HEK293 (cell line): ENCODE results near the gene PPP1R12C.

ENCODE experiments used
- BCL11B ChIP-seq: fragments of 450-650 bp; formaldehyde crosslinking; IDR thresholded peaks from 2 replicates; pipeline ENCODE4 v1.5.1; 2016; ENCODE audit warnings: low read depth, missing biosample characterization, missing genetic modification characterization
- CTCF ChIP-seq: fragments of 450-650 bp; formaldehyde crosslinking; IDR thresholded peaks from 2 replicates; pipeline ENCODE4 v1.5.1; 2016; ENCODE audit warnings: missing biosample characterization, missing genetic modification characterization
- GLIS2 ChIP-seq: fragments of 450-650 bp; formaldehyde crosslinking; IDR thresholded peaks from 2 replicates; pipeline ENCODE4 v1.5.1; 2016; ENCODE audit warnings: missing biosample characterization, missing genetic modification characterization
- KLF8 ChIP-seq: fragments of 450-650 bp; formaldehyde crosslinking; IDR thresholded peaks from 2 replicates; pipeline ENCODE4 v1.5.1; 2016; ENCODE audit warnings: missing biosample characterization, missing genetic modification characterization
- WT1 ChIP-seq: fragments of 450-650 bp; formaldehyde crosslinking; IDR thresholded peaks from 2 replicates; pipeline ENCODE4 v1.5.1; 2016; ENCODE audit warnings: missing biosample characterization, missing genetic modification characterization
- ZBTB21 ChIP-seq: fragments of 450-650 bp; formaldehyde crosslinking; IDR thresholded peaks from 2 replicates; pipeline ENCODE4 v1.5.1; 2017; ENCODE audit warnings: missing biosample characterization, missing genetic modification characterization
- ZNF626 ChIP-seq: fragments of 450-650 bp; sonication (Bioruptor Pico); formaldehyde crosslinking; IDR thresholded peaks from 2 replicates; pipeline ENCODE4 v1.5.1; 2018; ENCODE audit warnings: missing biosample characterization, missing genetic modification characterization, inconsistent platforms
- ZNF660 ChIP-seq: fragments of 450-650 bp; IDR thresholded peaks from 2 replicates; pipeline ENCODE4 v1.5.1; 2018; ENCODE audit warnings: missing biosample characterization, mild to moderate bottlenecking, missing genetic modification characterization
- ZNF837 ChIP-seq: fragments of 450-650 bp; formaldehyde crosslinking; IDR thresholded peaks from 2 replicates; pipeline ENCODE4 v1.5.1; 2016; ENCODE audit warnings: missing biosample characterization, missing genetic modification characterization
- ZSCAN18 ChIP-seq: fragments of 450-650 bp; formaldehyde crosslinking; IDR thresholded peaks from 2 replicates; pipeline ENCODE4 v1.5.1; 2016; ENCODE audit warnings: missing biosample characterization, missing genetic modification characterization
- ZXDB ChIP-seq: fragments of 450-650 bp; formaldehyde crosslinking; IDR thresholded peaks from 2 replicates; pipeline ENCODE4 v1.5.1; 2016; ENCODE audit warnings: missing biosample characterization, missing genetic modification characterization
- TF ChIP-seq, protein P1 (sequence below): fragments of 450-650 bp; formaldehyde crosslinking; optimal IDR thresholded peaks from 2 replicates; pipeline ENCODE3; 2016; ENCODE audit warnings: missing biosample characterization, mild to moderate bottlenecking, missing genetic modification characterization
- TF ChIP-seq, protein P2 (sequence below): fragments of 450-650 bp; formaldehyde crosslinking; IDR thresholded peaks from 2 replicates; pipeline ENCODE4 v1.5.1; 2016; ENCODE audit warnings: missing biosample characterization, missing genetic modification characterization
- TF ChIP-seq, protein P3 (sequence below): fragments of 450-650 bp; IDR thresholded peaks from 2 replicates; pipeline ENCODE4 v1.5.1; 2018; ENCODE audit warnings: missing biosample characterization, missing genetic modification characterization
- TF ChIP-seq, protein P4 (sequence below): fragments of 450-650 bp; formaldehyde crosslinking; IDR thresholded peaks from 2 replicates; pipeline ENCODE4 v1.5.1; 2016; ENCODE audit warnings: missing biosample characterization, missing genetic modification characterization
- TF ChIP-seq, protein P5 (sequence below): fragments of 450-650 bp; formaldehyde crosslinking; IDR thresholded peaks from 2 replicates; pipeline ENCODE4 v1.5.1; 2016; ENCODE audit warnings: missing biosample characterization, missing genetic modification characterization

PPP1R12C gene

DNA sequence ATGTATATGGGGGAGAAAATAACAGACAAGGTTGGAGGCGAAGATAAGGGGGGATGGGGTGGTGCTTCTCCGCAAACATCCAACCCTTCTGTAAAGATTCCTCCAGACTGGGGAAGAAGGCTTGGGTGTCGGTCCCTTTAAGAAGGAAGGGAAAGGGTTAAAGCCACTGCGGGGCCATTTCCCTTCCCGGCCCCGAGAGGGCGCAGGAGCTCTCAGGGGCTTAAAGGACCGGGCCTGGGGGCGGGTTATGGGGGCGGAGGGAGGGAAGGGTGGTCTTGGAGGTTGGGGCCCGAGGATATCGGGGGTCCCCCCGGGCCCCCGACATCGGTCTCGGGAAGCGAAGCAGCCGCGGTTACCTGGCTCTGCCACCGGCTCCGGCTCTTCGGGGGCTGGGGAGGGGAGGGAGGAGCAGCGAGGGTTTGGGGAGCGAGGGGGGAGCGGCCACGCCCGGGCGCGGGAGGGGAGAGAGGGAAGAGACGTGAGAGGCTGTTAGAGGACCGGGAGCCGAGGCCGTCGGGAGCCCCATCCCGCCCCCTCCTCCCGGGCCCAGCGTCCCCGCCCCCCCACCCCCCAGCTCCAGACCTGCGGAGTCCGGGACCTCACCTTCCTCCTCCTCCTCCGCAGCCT lies 28.8 kb upstream of the PPP1R12C start (continued):
- TF ChIP-seq, protein P1, sequence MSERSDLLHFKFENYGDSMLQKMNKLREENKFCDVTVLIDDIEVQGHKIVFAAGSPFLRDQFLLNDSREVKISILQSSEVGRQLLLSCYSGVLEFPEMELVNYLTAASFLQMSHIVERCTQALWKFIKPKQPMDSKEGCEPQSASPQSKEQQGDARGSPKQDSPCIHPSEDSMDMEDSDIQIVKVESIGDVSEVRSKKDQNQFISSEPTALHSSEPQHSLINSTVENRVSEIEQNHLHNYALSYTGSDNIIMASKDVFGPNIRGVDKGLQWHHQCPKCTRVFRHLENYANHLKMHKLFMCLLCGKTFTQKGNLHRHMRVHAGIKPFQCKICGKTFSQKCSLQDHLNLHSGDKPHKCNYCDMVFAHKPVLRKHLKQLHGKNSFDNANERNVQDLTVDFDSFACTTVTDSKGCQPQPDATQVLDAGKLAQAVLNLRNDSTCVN (tag by site-specific recombination) = peak; percentile 17
- TF ChIP-seq ZNF660 (tag by site-specific recombination) (0 out of 2 replicates have a peak, but pooled peaks have one; percentile 49), ZSCAN18 (tag by site-specific recombination) (0 out of 2 replicates have a peak, but pooled peaks have one; percentile 27), KLF8 (tag by site-specific recombination) (peak; percentile 79), ZXDB (peak; percentile 20; the same call in 1 of the 2 replicates), WT1 (tag by site-specific recombination) (0 out of 2 replicates have a peak, but pooled peaks have one; percentile 11), ZBTB21 (tag by site-specific recombination) (0 out of 2 replicates have a peak, but pooled peaks have one; percentile 18), ZNF626 (tag by site-specific recombination) (no peak), CTCF (tag by site-specific recombination) (peak; percentile 61; the same call in 1 of the 2 replicates), GLIS2 (tag by site-specific recombination) (peak; percentile 7; the same call in 1 of the 2 replicates), BCL11B (peak; percentile 60; the same call in 1 of the 2 replicates), ZNF837 (tag by site-specific recombination) (no peak)
- TF ChIP-seq, protein P2, sequence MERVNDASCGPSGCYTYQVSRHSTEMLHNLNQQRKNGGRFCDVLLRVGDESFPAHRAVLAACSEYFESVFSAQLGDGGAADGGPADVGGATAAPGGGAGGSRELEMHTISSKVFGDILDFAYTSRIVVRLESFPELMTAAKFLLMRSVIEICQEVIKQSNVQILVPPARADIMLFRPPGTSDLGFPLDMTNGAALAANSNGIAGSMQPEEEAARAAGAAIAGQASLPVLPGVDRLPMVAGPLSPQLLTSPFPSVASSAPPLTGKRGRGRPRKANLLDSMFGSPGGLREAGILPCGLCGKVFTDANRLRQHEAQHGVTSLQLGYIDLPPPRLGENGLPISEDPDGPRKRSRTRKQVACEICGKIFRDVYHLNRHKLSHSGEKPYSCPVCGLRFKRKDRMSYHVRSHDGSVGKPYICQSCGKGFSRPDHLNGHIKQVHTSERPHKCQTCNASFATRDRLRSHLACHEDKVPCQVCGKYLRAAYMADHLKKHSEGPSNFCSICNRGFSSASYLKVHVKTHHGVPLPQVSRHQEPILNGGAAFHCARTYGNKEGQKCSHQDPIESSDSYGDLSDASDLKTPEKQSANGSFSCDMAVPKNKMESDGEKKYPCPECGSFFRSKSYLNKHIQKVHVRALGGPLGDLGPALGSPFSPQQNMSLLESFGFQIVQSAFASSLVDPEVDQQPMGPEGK (tag by site-specific recombination) = peak; percentile 92
- TF ChIP-seq, protein P3, sequence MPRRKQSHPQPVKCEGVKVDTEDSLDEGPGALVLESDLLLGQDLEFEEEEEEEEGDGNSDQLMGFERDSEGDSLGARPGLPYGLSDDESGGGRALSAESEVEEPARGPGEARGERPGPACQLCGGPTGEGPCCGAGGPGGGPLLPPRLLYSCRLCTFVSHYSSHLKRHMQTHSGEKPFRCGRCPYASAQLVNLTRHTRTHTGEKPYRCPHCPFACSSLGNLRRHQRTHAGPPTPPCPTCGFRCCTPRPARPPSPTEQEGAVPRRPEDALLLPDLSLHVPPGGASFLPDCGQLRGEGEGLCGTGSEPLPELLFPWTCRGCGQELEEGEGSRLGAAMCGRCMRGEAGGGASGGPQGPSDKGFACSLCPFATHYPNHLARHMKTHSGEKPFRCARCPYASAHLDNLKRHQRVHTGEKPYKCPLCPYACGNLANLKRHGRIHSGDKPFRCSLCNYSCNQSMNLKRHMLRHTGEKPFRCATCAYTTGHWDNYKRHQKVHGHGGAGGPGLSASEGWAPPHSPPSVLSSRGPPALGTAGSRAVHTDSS (tag by site-specific recombination) = peak; percentile 29; the same call in 1 of the 2 replicates
- TF ChIP-seq, protein P4, sequence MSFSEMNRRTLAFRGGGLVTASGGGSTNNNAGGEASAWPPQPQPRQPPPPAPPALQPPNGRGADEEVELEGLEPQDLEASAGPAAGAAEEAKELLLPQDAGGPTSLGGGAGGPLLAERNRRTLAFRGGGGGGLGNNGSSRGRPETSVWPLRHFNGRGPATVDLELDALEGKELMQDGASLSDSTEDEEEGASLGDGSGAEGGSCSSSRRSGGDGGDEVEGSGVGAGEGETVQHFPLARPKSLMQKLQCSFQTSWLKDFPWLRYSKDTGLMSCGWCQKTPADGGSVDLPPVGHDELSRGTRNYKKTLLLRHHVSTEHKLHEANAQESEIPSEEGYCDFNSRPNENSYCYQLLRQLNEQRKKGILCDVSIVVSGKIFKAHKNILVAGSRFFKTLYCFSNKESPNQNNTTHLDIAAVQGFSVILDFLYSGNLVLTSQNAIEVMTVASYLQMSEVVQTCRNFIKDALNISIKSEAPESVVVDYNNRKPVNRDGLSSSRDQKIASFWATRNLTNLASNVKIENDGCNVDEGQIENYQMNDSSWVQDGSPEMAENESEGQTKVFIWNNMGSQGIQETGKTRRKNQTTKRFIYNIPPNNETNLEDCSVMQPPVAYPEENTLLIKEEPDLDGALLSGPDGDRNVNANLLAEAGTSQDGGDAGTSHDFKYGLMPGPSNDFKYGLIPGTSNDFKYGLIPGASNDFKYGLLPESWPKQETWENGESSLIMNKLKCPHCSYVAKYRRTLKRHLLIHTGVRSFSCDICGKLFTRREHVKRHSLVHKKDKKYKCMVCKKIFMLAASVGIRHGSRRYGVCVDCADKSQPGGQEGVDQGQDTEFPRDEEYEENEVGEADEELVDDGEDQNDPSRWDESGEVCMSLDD = peak; percentile 90
- TF ChIP-seq, protein P5, sequence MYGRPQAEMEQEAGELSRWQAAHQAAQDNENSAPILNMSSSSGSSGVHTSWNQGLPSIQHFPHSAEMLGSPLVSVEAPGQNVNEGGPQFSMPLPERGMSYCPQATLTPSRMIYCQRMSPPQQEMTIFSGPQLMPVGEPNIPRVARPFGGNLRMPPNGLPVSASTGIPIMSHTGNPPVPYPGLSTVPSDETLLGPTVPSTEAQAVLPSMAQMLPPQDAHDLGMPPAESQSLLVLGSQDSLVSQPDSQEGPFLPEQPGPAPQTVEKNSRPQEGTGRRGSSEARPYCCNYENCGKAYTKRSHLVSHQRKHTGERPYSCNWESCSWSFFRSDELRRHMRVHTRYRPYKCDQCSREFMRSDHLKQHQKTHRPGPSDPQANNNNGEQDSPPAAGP (tag by site-specific recombination) = peak; percentile 46
